Measurements from ENCODE around the gene ADAMTS17. TPM values are rescaled to one million over a fixed set of nuclear protein-coding genes. Genes with fewer than 3 reads are reported as not detected.

ADAMTS17 gene
- total RNA-seq, 1 experiment from 2014 or later, result 1.5 TPM

- no peaks in the 10 kb centered on the region; the same call in 1 of the 2 replicates for H3K9me3 ChIP-seq
- ChIA-PET CTCF (no interaction called here), POLR2A (no interaction called here)
- Mint-ChIP-seq H3K27ac (ENCODE audit: unreplicated experiment) (no peak overlapping the region), H3K27me3 (ENCODE audit: insufficient read depth, unreplicated experiment) (no peaks in the 10 kb centered on the region), H3K4me1 (ENCODE audit: low read depth, unreplicated experiment) (no peaks in the 10 kb centered on the region), H3K36me3 (ENCODE audit: insufficient read depth, unreplicated experiment) (no peaks in the 10 kb centered on the region), H3K4me3 (ENCODE audit: unreplicated experiment) (no peak overlapping the region), H3K9me3 (ENCODE audit: unreplicated experiment) (peaks cover 18% of the 10 kb centered on the region)
- intact Hi-C loops (cut with micrococcal nuclease; ENCODE audit: unreplicated experiment), result no loop called here
- H3K36me3 ChIP-seq (ENCODE audit: control insufficient read depth, insufficient read depth, low read length), result no peaks in the 10 kb centered on the region
- TF ChIP-seq, protein P1, sequence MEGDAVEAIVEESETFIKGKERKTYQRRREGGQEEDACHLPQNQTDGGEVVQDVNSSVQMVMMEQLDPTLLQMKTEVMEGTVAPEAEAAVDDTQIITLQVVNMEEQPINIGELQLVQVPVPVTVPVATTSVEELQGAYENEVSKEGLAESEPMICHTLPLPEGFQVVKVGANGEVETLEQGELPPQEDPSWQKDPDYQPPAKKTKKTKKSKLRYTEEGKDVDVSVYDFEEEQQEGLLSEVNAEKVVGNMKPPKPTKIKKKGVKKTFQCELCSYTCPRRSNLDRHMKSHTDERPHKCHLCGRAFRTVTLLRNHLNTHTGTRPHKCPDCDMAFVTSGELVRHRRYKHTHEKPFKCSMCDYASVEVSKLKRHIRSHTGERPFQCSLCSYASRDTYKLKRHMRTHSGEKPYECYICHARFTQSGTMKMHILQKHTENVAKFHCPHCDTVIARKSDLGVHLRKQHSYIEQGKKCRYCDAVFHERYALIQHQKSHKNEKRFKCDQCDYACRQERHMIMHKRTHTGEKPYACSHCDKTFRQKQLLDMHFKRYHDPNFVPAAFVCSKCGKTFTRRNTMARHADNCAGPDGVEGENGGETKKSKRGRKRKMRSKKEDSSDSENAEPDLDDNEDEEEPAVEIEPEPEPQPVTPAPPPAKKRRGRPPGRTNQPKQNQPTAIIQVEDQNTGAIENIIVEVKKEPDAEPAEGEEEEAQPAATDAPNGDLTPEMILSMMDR (IDR thresholded peaks at IDR 0.05; ENCODE audit: insufficient read depth in 1 of 2, low read depth in 1 of 2, low read length in 1 of 2, severe bottlenecking in 1 of 2, unreplicated experiment in 1 of 2), result no peak
- DNase-seq, result no peak
- no peaks in the 10 kb centered on the region for H3K27me3 ChIP-seq (replicated peaks; ENCODE audit: control insufficient read depth, insufficient read depth, low read length)
- no TSS peak for BruUV-seq (replicated peaks)
- no peaks in the 10 kb centered on the region for H3K4me1 ChIP-seq
- no peak overlapping the region for H3K4me3 ChIP-seq (ENCODE audit: low read depth, low read length)
Observed at GRCh38 chr15:100115066-100115710, 226.6 kb downstream of the ADAMTS17 start.

DNA sequence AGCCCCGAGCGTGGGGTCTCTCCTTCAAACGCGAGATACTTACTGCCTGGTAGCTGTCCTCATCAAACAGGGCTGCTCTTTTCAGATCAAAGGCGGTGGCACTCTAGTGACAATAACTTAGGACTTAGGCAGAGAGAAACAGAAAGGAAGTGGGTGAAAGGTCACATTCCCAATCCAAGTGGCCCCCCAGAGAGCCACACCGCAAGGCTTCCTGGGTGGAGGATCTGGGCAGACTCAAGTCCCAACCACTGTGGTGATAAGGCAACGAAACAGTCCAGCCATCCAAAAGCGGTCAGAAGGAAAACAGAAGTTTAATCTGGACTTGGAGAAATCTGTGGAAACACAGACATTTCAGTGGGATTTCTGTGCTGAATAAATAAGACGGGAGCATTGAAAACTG lies 227.2 kb downstream of the ADAMTS17 start:
- H3K4me1 ChIP-seq, result no peaks in the 10 kb centered on the region
- Mint-ChIP-seq H3K4me3 (ENCODE audit: unreplicated experiment) (no peak overlapping the region), H3K36me3 (ENCODE audit: insufficient read depth, unreplicated experiment) (no peaks in the 10 kb centered on the region), H3K27me3 (ENCODE audit: insufficient read depth, unreplicated experiment) (no peaks in the 10 kb centered on the region), H3K4me1 (ENCODE audit: low read depth, unreplicated experiment) (no peaks in the 10 kb centered on the region), H3K9me3 (ENCODE audit: unreplicated experiment) (peaks cover 12% of the 10 kb centered on the region), H3K27ac (ENCODE audit: unreplicated experiment) (no peak overlapping the region)
- H3K27me3 ChIP-seq (replicated peaks; ENCODE audit: control insufficient read depth, insufficient read depth, low read length), result no peaks in the 10 kb centered on the region
- no peak overlapping the region for H3K4me3 ChIP-seq (ENCODE audit: low read depth, low read length)
- BruUV-seq (replicated peaks), result no TSS peak
- ChIA-PET POLR2A (no interaction called here), CTCF (no interaction called here)
- no peaks in the 10 kb centered on the region for H3K36me3 ChIP-seq (ENCODE audit: control insufficient read depth, insufficient read depth, low read length)
- TF ChIP-seq, protein P1 (IDR thresholded peaks at IDR 0.05; ENCODE audit: insufficient read depth in 1 of 2, low read depth in 1 of 2, low read length in 1 of 2, severe bottlenecking in 1 of 2, unreplicated experiment in 1 of 2), result no peak
- intact Hi-C loops (cut with micrococcal nuclease; ENCODE audit: unreplicated experiment), result no loop called here
- DNase-seq, result no peak
- H3K9me3 ChIP-seq, result no peaks in the 10 kb centered on the region

DNA sequence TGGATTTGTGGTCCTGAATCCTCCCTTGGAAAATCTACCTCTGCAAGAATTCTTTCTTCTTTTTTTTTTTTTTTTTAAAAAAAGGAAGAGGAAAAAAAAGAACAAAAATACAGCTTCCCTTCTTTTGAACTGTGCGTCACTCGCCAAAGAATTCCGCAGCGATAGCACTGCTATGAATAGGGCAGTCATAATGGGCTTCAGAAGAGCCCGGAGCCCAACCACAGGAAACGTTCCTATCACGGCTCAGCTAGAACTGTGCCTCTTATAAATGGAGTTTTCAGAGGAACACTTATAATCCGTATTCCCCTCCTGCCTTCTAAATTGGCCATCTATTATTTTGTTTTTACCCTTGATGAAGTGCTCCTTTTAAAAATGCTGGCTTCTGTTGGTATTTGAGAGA lies 227.7 kb downstream of the ADAMTS17 start:
- ChIA-PET CTCF (no interaction called here), POLR2A (no interaction called here)
- Histone ChIP-seq H3K9me3 (no peaks in the 10 kb centered on the region), H3K4me1 (no peaks in the 10 kb centered on the region), H3K4me3 (ENCODE audit: low read depth, low read length) (no peak overlapping the region), H3K36me3 (ENCODE audit: control insufficient read depth, insufficient read depth, low read length) (no peaks in the 10 kb centered on the region), H3K27me3 (replicated peaks; ENCODE audit: control insufficient read depth, insufficient read depth, low read length) (no peaks in the 10 kb centered on the region)
- Mint-ChIP-seq H3K27ac (ENCODE audit: unreplicated experiment) (no peak overlapping the region), H3K4me3 (ENCODE audit: unreplicated experiment) (no peak overlapping the region), H3K36me3 (ENCODE audit: insufficient read depth, unreplicated experiment) (no peaks in the 10 kb centered on the region), H3K9me3 (ENCODE audit: unreplicated experiment) (peaks cover 11% of the 10 kb centered on the region), H3K27me3 (ENCODE audit: insufficient read depth, unreplicated experiment) (no peaks in the 10 kb centered on the region), H3K4me1 (ENCODE audit: low read depth, unreplicated experiment) (no peaks in the 10 kb centered on the region)
- DNase-seq, result no peak
- TF ChIP-seq, protein P1 (IDR thresholded peaks at IDR 0.05; ENCODE audit: insufficient read depth in 1 of 2, low read depth in 1 of 2, low read length in 1 of 2, severe bottlenecking in 1 of 2, unreplicated experiment in 1 of 2), result no peak
- intact Hi-C loops (cut with micrococcal nuclease; ENCODE audit: unreplicated experiment), result no loop called here
- BruUV-seq (replicated peaks), result no TSS peak
